NK-92 (cell line): ENCODE data around the gene KANSL1L.
A peak's percentile ranks its signal among the peaks of the same experiment; 100 is the strongest.
"Not testable (repeated sequence)": the region's sequence is repeated elsewhere in the genome, so short reads cannot be mapped to it uniquely, and the experiment has no call there.

Experiments used
- DNase-seq: peaks from one replicate; lab custom pipeline; 2025; ENCODE audit not compliant: unreplicated experiment; lab: John Stamatoyannopoulos, UW

Gene KANSL1L, protein sequence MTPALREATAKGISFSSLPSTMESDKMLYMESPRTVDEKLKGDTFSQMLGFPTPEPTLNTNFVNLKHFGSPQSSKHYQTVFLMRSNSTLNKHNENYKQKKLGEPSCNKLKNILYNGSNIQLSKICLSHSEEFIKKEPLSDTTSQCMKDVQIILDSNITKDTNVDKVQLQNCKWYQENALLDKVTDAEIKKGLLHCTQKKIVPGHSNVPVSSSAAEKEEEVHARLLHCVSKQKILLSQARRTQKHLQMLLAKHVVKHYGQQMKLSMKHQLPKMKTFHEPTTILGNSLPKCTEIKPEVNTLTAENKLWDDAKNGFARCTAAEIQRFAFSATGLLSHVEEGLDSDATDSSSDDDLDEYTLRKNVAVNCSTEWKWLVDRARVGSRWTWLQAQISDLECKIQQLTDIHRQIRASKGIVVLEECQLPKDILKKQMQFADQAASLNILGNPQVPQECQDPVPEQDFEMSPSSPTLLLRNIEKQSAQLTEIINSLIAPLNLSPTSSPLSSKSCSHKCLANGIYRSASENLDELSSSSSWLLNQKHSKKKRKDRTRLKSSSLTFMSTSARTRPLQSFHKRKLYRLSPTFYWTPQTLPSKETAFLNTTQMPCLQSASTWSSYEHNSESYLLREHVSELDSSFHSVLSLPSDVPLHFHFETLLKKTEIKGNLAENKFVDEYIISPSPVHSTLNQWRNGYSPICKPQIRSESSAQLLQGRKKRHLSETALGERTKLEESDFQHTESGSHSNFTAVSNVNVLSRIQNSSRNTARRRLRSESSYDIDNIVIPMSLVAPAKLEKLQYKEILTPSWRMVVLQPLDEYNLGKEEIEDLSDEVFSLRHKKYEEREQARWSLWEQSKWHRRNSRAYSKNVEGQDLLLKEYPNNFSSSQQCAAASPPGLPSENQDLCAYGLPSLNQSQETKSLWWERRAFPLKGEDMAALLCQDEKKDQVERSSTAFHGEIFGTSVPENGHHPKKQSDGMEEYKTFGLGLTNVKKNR

DNA sequence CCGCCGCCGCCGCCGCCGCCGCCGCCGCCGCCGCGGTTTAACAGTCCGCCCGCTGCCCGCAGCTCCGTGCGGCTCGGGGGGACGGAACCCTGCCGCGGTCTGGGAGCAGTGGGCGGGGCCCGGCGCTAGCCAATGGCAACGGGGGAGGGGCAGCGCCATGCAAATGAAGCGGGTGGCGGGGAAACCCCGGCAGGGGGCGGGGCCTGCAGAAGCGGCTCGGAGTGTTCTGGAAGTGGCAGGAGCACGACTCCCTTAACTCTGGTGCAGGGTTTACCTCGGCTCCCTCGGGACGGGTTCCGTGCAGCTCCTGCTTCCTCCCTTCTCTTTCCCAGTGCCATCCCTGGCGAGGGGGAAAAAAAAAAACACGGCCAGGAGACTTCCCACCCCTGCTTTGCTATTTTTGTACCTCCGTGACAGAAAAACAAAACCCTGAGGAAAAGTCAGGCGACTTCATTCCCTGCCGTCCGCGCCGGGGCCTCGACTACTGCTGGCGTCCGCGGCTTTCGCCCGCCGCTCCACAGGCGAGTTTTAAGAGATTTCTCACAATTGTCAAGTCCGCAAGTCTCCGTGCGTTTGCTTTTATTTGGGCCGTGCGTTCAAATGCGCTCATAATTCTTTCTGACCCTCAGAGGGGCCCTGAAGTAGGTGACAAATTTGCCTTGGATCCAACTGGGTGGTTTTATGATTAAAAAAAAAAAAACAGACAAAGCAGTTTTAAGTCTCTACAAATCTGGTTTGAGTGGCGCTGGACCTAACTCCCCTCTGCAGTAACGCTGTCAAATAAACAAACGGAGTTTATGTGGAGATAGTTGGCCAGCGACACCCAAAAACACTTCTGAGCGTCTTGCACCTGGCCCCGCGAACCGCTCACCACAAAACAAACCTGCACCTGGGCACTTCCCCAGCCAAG lies at the start of gene KANSL1L:
Gene KANSL1L, minus strand, starts transcription at position 101 of the 910 bp plus-strand sequence. CDS start 16,827 bp downstream, outside the sequence.
- peak; percentile 68 for DNase-seq

DNA sequence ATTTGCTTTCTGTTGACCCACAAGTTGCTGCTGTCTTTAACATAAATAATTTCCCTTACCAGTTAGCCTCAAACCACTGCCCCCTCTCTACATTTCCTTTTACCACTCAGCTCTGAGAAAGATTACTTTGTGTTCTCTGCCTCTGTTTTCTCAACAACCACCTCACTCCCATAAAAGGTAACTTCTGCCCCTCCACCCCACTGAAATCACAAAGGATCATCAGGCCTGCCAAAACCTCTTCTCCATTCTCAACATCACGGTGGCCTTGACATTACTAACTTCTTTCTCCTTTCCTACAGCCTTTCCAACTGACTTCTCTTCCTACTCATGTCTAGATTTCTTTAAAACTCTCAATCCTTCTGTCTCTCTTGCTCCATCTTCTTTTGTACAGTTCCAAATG lies 43.9 kb upstream of the KANSL1L start:
- DNase-seq = no peak

DNA sequence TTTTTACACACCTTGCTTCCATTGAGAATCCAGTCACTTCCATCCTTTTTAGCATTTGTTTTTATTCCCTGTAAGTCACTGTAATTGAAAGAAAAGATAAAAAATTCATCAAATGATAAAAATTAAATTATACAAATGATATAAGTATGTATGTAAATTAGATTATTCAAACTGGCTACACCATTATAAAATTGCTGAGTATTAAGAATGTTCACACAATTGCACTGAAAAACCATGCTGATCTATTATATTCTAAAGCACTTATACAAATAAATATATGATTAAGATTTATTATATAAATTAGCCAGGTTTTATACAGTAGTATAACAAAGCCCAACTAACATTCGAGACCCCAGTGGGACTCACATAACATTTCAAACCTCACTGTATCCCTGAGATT lies 39.0 kb upstream of the KANSL1L start:
- DNase-seq = no peak

DNA sequence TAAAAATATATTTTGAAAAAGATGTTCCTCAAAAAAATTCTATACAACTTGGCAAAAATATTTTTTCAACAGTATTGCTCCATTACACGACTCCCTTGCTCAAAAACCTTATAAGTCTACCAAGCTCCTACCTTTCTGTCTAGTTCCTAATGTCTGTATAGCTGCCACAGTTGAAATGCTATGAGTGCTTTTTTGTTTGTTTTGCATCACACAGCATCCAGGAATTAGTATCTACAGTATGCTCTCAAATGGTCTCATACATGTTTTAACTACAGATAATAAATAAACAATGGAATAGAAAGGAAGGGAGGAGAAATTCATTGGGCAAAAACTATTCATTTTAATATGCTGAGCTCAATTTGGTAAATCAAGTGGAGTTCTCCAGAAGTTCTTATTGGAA lies 36.7 kb upstream of the KANSL1L start:
- DNase-seq = no peak

DNA sequence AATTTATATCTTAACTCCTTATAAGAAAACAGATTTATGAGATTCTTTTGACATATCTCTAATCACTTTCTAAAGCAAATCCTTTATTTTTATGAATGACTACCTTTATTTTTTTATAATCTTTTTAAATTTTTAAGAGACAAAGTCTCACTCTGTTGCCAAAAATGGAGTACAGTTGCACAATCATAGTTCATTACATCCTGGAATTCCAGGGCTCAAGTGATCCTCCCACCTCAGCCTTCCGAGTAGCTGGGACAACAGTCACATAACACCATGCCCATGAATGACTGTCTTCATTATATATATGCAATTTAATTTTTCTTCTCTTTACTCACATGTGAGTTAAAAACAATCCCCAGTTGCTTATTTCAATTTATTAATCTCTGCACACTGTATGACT lies 32.3 kb upstream of the KANSL1L start:
- no peak for DNase-seq

DNA sequence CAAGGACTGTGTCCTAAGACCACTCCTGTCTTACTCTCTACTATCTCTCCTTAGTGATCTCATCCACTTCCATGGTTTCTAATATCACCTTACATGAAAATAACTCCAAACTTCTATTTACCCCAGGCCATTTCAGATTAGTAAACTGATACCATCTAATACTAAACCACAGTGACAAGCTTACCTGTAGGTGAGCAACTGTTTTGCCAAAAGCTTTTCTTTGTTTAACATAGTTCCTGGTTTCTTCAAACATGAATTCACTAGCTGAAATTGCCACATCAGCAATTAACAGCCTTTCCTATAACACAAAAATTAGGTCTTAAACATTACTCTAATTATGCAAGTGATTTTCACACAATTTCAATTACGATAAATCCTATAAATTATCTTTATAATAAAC lies 31.9 kb upstream of the KANSL1L start:
- no peak for DNase-seq

DNA sequence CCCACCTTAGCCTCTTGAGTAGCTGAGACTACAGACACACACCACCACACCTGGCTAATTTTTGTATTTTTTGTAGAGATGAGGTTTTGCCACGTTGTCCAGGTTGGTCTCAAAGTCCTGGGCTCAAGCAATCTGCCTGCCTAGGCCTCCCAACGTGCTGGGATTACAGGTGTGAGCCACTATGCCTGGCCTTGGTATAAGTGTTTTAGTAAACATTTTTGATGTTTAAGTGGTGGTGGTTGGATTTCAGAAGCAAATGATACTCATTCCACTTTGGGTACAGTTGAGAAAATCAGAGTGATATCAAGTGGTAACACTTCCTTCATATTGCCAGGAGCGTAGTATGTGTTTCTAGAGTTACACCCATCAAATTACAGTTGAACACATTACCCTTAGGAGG lies 28.6 kb upstream of the KANSL1L start:
- no peak for DNase-seq

DNA sequence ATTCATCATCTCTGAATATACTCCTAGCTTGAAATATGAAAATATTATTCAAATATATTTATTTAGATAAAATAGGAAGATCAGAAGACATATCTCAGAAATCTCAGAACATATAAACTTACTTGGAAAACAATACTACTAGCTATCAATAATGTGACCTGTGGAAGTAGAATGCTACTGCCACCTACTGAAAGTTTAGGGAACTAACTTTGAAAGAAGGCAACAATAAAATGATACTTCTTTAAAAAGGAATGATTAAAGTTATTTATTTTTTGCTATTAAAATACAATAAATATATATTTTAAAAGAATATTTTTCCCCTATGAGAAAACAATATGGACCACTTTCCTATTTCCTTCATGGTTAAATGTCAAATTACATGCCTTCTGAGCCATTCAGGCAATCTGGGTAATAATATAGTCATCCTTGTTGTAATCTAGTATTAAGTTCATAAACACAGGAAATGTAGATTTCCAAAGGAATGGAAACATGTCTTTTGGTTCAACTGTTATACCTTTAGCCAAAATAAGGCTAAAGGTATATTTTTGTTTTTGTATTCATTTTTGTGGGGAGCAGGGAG lies 28.1 kb upstream of the KANSL1L start:
- no peak for DNase-seq

DNA sequence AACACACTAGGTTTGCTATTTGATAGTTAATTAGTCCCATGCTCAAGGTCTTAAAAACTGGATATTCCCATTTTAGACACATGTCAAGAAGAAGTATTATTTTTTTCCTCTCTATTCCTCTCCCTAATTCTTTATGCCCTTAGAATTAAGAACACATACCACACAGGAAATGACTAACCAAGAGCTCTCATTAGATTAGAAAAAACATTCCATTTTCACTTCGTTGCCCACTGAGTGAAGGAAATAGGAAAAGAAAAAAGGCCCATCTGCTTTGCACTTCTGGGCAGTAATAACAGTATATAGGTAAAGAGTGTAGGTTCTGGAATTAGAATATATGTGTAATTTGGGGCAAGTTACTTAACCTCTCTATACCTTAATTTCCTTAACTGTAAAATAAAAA lies 27.1 kb upstream of the KANSL1L start:
- DNase-seq = no peak

DNA sequence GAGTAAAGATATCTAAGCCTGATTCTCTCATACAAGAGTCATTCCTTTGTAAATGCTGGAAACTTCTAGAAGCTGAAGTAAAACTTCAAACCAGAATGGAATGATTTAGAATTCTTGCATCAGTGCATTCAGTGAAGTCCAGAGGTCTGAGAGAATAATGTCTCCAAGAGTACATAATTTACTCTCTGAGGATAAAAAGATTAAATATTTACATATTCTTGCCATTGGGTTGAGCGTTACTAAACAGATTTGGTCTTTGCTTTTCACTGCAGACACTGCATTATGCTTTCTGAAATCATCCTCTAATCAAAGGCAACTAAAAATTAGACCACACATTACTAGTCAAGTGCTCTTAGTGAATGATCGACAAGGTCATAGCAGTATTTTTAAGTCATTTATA lies 26.5 kb upstream of the KANSL1L start:
- DNase-seq = no peak

DNA sequence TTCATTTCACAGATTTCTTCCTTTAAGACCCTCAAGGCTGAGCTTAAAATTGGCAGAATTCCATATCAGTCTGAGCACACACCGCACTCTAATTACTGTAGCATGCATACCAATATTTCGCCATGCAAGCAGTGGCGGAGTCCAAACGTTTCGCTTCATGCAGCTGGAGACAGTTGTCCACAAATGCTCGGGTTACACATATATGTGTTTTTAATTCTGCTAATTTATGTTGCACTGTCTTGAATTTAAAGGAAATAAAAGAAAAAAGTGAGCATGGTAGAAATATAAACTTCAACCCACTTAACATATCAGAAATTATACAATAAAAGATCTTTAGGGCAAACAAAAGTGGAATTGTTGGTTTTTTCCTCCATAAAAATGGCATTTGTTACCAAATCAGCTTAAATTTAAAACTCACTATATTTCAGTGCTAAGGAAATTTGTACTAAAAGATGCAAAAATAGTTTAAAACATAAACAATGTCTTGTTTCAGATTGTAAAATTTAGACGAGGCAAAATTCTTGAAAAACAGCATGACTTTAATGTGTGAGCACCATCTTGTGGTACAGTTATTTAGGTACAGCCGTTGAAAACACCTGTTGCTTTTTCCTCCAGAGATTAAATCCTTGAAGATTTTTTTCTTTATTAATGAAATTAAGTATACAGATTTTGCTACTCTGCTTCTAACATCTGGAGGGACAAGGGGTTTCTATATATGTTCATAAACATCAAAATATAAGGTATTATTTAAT lies 24.1 kb upstream of the KANSL1L start:
- no peak for DNase-seq

DNA sequence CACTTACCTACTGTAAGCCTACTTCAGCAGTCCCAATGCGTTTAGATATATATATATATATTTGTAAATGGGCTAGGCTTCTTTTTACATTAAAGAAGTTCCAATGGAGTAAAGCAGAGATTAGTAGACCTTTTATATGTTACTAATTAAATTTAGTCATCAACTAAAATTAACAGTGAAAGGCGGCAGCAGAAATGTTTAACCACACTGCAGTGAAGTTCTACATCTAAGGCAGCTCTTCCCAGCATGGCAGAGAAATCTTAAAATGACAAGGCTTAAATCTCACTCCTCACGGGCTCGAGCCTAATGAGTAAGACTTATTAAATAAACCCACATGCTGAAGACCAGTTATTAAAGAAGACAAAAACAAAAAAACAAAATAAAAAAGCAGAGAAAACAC lies 19.1 kb upstream of the KANSL1L start:
- no peak for DNase-seq

DNA sequence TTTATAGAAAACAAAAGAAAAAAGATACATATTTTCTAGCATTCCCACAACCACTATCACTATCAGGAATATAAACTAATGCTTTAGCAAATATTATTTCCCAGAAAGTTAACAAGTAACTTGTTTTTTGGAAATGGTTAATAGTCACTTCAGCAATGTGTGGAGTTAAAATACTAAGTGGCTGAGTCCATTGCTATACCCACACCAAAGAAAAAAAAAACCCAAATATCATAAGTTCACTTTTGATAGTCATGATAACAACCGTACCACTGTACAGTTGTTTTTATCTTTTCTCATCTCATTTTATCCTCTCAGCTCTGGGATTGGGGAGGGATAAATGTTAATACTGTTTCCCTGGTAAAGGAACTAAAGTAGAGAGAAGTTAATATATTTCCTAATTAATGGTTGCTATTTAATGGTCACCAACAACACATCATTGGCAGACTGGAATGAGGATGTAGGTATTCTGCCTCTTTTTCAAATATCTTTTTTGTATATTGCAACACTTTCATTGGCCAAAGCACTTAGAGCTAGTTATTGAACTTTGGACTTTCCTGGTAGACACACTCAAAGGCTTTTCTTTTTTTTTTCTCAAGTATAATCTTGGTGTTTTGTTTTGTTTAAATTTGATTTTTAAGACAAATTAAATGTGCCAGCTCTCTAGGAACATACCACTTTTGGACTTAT lies 18.4 kb upstream of the KANSL1L start:
- DNase-seq = no peak

DNA sequence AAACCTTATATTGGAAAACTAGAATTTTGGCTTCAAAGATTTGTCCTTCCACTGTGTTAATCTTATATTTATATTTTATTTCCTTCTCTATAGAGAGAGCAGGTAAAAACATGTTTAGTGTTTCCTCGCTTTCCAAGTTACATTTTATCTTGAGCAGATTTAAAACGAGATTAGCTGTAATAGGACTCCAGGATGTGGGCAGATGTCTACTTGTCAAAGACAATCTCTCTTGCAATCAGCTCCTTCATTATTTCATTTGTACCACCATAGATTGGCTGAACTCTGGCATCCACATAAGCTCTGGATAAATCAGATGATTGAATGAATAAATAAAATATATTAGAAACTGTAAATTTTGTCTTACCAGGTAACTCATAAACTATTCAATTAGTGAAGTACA lies 17.5 kb upstream of the KANSL1L start:
- no peak for DNase-seq

DNA sequence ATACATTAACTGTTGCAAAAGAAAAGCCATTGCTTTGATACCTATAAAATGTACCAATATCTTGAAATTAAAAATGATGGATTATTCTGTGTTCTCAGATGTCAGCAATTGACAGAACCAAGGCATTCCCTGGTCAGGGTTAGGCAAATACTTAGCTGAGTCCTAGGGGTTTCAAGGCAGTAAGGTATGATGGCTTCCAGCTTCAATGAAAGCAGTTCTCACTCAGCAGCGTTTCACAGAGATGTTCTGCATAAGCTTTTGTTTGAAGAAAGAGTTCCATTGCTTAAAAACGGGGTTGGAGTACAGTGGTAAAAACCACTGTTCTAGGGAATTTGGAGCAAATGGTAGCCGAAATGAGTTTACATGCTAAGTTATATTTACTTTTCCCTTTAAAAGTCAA lies 17.0 kb upstream of the KANSL1L start:
- no peak for DNase-seq

DNA sequence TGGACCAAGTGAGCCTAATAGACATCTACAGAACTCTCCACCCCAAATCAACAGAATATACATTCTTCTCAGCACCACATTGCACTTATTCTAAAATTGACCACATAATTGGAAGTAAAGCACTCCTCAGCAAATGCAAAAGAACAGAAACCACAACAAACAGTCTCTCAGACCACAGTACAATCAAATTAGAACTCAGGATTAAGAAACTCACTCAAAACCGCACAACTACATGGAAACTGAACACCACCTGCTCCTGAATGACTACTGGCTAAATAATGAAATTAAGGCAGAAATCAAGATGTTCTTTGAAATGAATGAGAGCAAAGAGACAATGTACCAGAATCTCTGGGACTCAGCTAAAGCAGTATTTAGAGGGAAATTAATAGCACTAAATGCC lies 12.7 kb upstream of the KANSL1L start:
- not testable (repeated sequence) for DNase-seq

DNA sequence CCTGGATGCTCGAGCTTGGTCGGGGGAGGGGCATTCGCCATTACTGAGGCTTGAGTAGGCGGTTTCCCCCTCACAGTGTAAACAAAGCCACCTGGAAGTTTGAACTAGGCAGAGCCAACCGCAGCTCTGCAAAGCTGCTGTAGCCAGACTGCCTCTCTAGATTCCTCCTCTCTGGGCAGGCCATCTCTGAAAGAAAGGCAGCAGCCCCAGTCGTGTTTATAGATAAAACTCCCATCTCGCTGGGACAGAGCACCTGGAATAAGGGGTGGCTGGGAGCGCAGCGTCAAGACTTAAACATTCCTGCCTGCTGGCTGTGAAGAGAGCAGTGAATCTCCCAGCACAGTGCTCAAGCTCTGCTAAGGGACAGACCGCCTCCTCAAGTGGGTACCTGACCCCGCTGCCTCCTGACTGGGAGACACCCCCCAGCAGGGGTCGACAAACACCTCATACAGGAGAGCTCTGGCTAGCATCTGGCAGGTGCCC lies 10.4 kb upstream of the KANSL1L start:
- DNase-seq = not testable (repeated sequence)

DNA sequence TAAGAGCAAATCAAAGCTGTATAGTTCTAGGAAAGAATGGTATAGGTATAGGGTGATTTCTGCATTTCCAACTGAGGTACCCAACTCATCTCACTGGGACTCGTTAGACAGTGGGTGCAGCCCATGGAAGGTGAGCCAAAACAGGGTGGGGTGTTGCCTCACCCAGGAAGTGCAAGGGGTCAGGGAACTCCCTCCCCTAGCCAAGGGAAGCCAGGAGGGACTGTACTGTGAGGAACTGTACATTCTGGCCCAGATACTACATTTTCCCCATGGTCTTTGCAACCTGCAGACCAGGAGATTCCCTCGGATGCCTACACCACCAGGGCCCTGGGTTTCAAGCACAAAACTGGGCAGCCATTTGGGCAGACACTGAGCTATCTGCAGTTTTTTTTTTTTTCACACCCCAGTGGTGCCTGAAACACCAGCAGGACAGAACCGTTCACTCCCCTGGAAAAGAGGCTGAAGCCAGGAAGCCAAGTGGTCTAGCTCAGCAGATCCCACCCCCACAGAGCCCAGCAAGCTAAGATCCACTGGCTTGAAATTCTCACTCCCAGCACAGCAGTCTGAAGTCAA lies 9.9 kb upstream of the KANSL1L start:
- not testable (repeated sequence) for DNase-seq

DNA sequence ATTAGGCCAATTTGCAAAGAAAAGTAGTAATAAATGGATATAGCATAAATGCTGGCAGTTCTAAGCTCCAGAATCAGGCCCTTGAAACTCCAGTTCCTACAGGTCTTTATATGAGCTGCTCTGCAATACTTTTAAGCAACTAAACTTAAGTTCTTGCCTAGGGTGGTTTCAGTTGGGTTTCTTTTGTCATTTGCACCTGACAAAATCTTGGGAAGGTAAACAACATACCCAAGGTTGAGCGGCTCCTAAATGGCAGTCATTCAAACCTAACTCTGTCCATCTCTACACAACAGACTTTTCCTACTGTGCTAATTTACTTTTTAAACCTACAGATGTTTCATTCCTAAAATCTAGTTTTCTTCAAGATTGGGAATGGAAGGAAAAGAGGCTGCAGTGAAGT lies 9.3 kb upstream of the KANSL1L start:
- no peak for DNase-seq
